Epidermal melanocyte (primary cell): Measurements from ENCODE around the gene MSRB1.
"Not testable (repeated sequence)": the region's sequence is repeated elsewhere in the genome, so short reads cannot be mapped to it uniquely, and the experiment has no call there.

ENCODE experiments used
- DNase-seq: peaks from one replicate; pipeline ENCODE4 v3.0.0; 2011; ENCODE audit warnings: low spot score; ENCODE audit not compliant: insufficient read length

The MSRB1 gene

GRCh38 chr16:1903220-1903574 is 39.8 kb downstream of the MSRB1 start:
- no peak for DNase-seq

- no peak for DNase-seq
Measured at GRCh38 chr16:1902547-1903219, 40.3 kb downstream of the MSRB1 start.

DNA sequence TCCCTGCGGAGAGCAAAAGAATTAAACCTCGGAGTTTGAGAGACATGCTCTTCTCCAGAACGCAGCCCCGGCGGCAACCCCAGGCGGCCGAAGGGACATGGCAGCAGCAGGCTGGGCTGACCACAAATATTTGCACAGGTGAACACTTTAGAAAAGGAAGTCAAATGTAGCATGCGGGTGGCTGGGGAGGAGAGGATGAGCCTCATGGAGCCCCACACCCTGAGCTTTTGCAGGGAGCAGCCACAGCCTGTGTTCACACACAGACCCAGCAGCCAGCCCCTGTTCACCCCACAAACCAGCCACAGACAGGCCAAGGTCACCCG is 42.6 kb downstream of the MSRB1 start:
- DNase-seq = no peak

DNA sequence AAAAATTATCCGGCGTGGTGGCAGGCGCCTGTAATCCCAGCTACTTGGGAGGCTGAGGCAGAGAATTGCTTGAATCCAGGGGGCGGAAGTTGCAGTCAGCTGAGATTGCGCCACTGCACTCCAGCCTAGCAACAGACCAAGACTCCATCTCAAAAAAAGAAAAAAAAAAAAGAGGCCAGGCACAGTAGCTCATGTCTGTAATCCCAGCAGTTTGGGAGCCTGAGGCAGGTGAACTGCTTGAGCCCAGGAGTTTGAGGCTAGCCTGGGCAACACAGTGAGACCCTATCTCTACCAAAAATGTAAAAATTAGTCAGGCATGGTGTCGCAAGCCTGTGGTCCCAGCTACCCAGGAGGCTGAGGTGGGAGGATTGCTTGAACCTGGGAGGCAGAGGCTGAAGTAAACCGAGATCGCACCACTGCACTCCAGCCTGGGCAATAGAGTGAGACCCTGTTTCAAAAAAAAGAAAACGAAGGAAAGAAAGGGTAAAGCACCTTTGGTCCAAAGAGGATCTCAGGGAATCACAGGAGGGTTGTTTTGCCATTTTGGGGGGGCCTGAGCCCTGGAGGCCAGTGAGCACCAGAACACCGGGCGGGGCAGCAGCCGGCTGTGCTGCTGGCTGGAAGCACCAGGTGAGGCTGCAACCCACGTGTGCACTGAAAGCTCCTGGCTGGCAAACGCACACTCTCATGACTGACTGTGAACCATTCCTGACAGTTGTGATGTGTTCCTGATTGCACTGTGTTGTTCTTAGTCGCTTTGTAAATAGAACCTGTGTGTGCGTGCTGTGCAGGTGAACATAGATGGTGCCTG is 43.2 kb downstream of the MSRB1 start:
- DNase-seq = no peak

GRCh38 chr16:1897692-1898091 is 45.3 kb downstream of the MSRB1 start:
- not testable (repeated sequence) for DNase-seq

- DNase-seq = no peak
Measured at GRCh38 chr16:1895949-1896675, 46.9 kb downstream of the MSRB1 start.

GRCh38 chr16:1895068-1895467 is 47.9 kb downstream of the MSRB1 start:
- no peak for DNase-seq

GRCh38 chr16:1890708-1891050 is 52.3 kb downstream of the MSRB1 start:
- DNase-seq = no peak

DNA sequence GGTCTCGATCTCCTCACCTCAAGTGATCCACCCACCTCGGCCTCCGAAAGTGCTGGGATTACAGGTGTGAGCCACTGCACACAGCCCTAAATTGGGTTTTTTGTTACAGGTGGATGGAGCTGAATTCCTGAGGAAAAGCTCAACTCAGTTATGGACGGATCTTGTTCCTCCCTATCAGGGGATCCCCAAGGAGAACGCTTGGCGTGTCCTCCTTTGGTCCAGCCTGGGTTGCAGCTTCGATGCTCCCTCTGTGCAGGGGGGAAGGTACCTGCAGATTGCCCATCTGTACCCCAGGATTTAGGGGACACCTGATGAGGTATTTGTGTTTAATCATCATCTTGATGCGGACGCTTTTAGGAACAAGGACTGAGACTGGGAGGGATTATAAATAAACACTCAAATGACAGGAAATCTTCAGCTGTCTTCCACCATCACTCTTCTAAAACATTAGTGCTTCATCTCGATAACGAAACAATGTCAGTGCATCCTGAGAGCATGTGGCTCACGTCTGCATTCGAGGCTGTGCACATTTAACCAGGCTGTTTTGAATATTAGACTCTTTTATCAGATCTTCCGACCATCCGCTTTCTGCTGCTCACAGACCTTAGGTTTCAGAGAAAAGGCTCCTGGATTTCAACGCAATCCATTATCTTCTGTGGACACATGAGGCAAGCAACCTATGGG is 52.8 kb downstream of the MSRB1 start:
- no peak for DNase-seq
